Esophagus (tissue), 2 donors: ENCODE measurements around the gene MACROD2. TPM values are rescaled to one million over a fixed set of nuclear protein-coding genes. Genes with fewer than 3 reads are reported as not detected.

Source experiments
- H3K27ac ChIP-seq, 2 donors: one replicate each; pipeline ENCODE4 v1.5.1; 2013; ENCODE audit warnings: low read depth in 2 of 2, mild to moderate bottlenecking in 2 of 2, inconsistent platforms in 1 of 2, low read length in 1 of 2, moderate library complexity in 1 of 2
- H3K27me3 ChIP-seq, 2 donors: one replicate each; pipeline ENCODE4 v1.6.1; 2013; ENCODE audit warnings: low read length in 2 of 2, control low read depth in 1 of 2, mild to moderate bottlenecking in 1 of 2; ENCODE audit not compliant: insufficient read depth in 2 of 2, control insufficient read depth in 1 of 2
- H3K36me3 ChIP-seq, 2 donors: one replicate each; pipeline ENCODE4 v1.6.1; 2013; ENCODE audit warnings: low read length in 1 of 2; ENCODE audit not compliant: control insufficient read depth in 2 of 2, insufficient read depth in 2 of 2
- H3K4me1 ChIP-seq, 2 donors: one replicate each; pipeline ENCODE4 v1.6.1; 2013; ENCODE audit warnings: low read length in 1 of 2; ENCODE audit not compliant: control insufficient read depth in 2 of 2, insufficient read depth in 2 of 2
- H3K4me3 ChIP-seq, 2 donors: one replicate each; pipeline ENCODE4 v1.5.1; 2013; ENCODE audit warnings: low read length in 2 of 2, mild to moderate bottlenecking in 2 of 2, low read depth in 1 of 2, moderate library complexity in 1 of 2
- H3K9me3 ChIP-seq, 2 donors: one replicate each; pipeline ENCODE4 v1.6.1; 2013; ENCODE audit warnings: mild to moderate bottlenecking in 2 of 2, low read depth in 1 of 2, low read length in 1 of 2, moderate library complexity in 1 of 2; ENCODE audit not compliant: control insufficient read depth in 2 of 2, insufficient read depth in 1 of 2
- WGBS, 2 donors: extraction: QIAGEN DNeasy Blood & Tissue Kit; methylation state at CpG; one replicate each; pipeline ENCODE4 v1.1.7; 2013; 5-methylcytosine and 5-hydroxymethylcytosine counted together
- polyA plus RNA-seq, 2 donors: library from polyadenylated mRNA; stranded (reverse); fragments of 200-250 nt; gene quantifications; one replicate each; pipeline ENCODE4 v1.2.3, GENCODE V29; 2013
- donor health status: healthy with polysubstance abuse.
- donor health status: Bipolar disorder and iron deficiency.

MACROD2 gene
- polyA plus RNA-seq, 2 donors: 0.64 to 1.9 TPM

- Histone ChIP-seq H3K4me1 (no peaks in the 10 kb centered on the region), H3K27ac (no peak overlapping the region), H3K9me3 (no peaks in the 10 kb centered on the region), H3K27me3 (no peaks in the 10 kb centered on the region), H3K4me3 (no peak overlapping the region), H3K36me3 (no peaks in the 10 kb centered on the region)
- 46 to 52% methylated on average over 2 of the region's 2 CpGs for WGBS, 2 donors
These were observed 2034.9 kb downstream of the MACROD2 start for GRCh38 chr20:16030253-16030652.

- H3K4me3 ChIP-seq: no peak overlapping the region
- no peaks in the 10 kb centered on the region for H3K36me3 ChIP-seq
- H3K9me3 ChIP-seq: no peaks in the 10 kb centered on the region
- no peaks in the 10 kb centered on the region for H3K4me1 ChIP-seq
- H3K27ac ChIP-seq: no peak overlapping the region
- H3K27me3 ChIP-seq: no peaks in the 10 kb centered on the region
- 74 to 85% methylated on average over 3 of the region's 3 CpGs for WGBS, 2 donors
These were observed 2040.3 kb downstream of the MACROD2 start for GRCh38 chr20:16035576-16035975.

GRCh38 chr20:16036331-16036730 lies 2041.0 kb downstream of the MACROD2 start:
- H3K4me3 ChIP-seq: no peak overlapping the region
- no peak overlapping the region for H3K27ac ChIP-seq
- no peaks in the 10 kb centered on the region for H3K27me3 ChIP-seq
- 94 to 97% methylated on average over 1 of the region's 1 CpG for WGBS, 2 donors
- H3K4me1 ChIP-seq: no peaks in the 10 kb centered on the region
- H3K36me3 ChIP-seq: no peaks in the 10 kb centered on the region
- H3K9me3 ChIP-seq: no peaks in the 10 kb centered on the region

- Histone ChIP-seq H3K4me1 (no peaks in the 10 kb centered on the region), H3K4me3 (no peak overlapping the region), H3K27me3 (no peaks in the 10 kb centered on the region)
These were observed 2045.4 kb downstream of the MACROD2 start for GRCh38 chr20:16040742-16041141.

GRCh38 chr20:16042731-16043130 lies 2047.4 kb downstream of the MACROD2 start:
- Histone ChIP-seq H3K4me3 (no peak overlapping the region), H3K27ac (no peak overlapping the region), H3K9me3 (no peaks in the 10 kb centered on the region), H3K36me3 (no peaks in the 10 kb centered on the region), H3K27me3 (no peaks in the 10 kb centered on the region), H3K4me1 (no peaks in the 10 kb centered on the region)
- 93 to 96% methylated on average over 1 of the region's 1 CpG for WGBS, 2 donors

More at GRCh38 chr20:16040742-16041141, 2045.4 kb downstream of the MACROD2 start:
- no peak overlapping the region for H3K27ac ChIP-seq
- H3K9me3 ChIP-seq: no peaks in the 10 kb centered on the region
- no peaks in the 10 kb centered on the region for H3K36me3 ChIP-seq

GRCh38 chr20:16043931-16044330 lies 2048.6 kb downstream of the MACROD2 start:
- Histone ChIP-seq H3K4me3 (no peak overlapping the region), H3K36me3 (no peaks in the 10 kb centered on the region), H3K9me3 (no peaks in the 10 kb centered on the region), H3K27ac (no peak overlapping the region), H3K27me3 (no peaks in the 10 kb centered on the region), H3K4me1 (no peaks in the 10 kb centered on the region)
- WGBS, 2 donors: 65 to 89% methylated on average over 3 of the region's 3 CpGs

- H3K27me3 ChIP-seq: no peaks in the 10 kb centered on the region
- 89 to 92% methylated on average over 1 of the region's 1 CpG for WGBS, 2 donors
- H3K9me3 ChIP-seq: no peaks in the 10 kb centered on the region
These were observed 2053.6 kb downstream of the MACROD2 start for GRCh38 chr20:16048876-16049275.

GRCh38 chr20:16049529-16050093 lies 2054.3 kb downstream of the MACROD2 start:
- H3K4me1 ChIP-seq: no peaks in the 10 kb centered on the region
- H3K4me3 ChIP-seq: no peak overlapping the region
- 66 to 69% methylated on average over 9 of the region's 9 CpGs for WGBS, 2 donors
- H3K9me3 ChIP-seq: no peaks in the 10 kb centered on the region
- H3K36me3 ChIP-seq: no peaks in the 10 kb centered on the region
- no peak overlapping the region for H3K27ac ChIP-seq
- no peaks in the 10 kb centered on the region for H3K27me3 ChIP-seq

More at GRCh38 chr20:16048876-16049275, 2053.6 kb downstream of the MACROD2 start:
- Histone ChIP-seq H3K4me1 (no peaks in the 10 kb centered on the region), H3K36me3 (no peaks in the 10 kb centered on the region), H3K27ac (no peak overlapping the region), H3K4me3 (no peak overlapping the region)

- 79 to 82% methylated on average over 1 of the region's 1 CpG for WGBS, 2 donors
These were observed 2055.1 kb downstream of the MACROD2 start for GRCh38 chr20:16050366-16050765.

GRCh38 chr20:16051968-16052367 lies 2056.7 kb downstream of the MACROD2 start:
- no peaks in the 10 kb centered on the region for H3K4me1 ChIP-seq

More at GRCh38 chr20:16050366-16050765, 2055.1 kb downstream of the MACROD2 start:
- Histone ChIP-seq H3K27ac (no peak overlapping the region), H3K36me3 (no peaks in the 10 kb centered on the region), H3K27me3 (no peaks in the 10 kb centered on the region), H3K9me3 (no peaks in the 10 kb centered on the region), H3K4me3 (no peak overlapping the region), H3K4me1 (no peaks in the 10 kb centered on the region)

More at GRCh38 chr20:16051968-16052367, 2056.7 kb downstream of the MACROD2 start:
- Histone ChIP-seq H3K36me3 (no peaks in the 10 kb centered on the region), H3K4me3 (no peak overlapping the region), H3K27ac (no peak overlapping the region), H3K27me3 (no peaks in the 10 kb centered on the region), H3K9me3 (no peaks in the 10 kb centered on the region)
- 58 to 61% methylated on average over 1 of the region's 1 CpG for WGBS, 2 donors
